CD4-positive, alpha-beta T cell treated with Interferon alpha-2 for 1 hour (primary cell): ENCODE data around the gene BATF.

Experiments used
- DNase-seq, 2 donors: peaks; one replicate each; pipeline ENCODE4 v3.0.0-alpha.2; 2020 to 2022

BATF gene

DNA sequence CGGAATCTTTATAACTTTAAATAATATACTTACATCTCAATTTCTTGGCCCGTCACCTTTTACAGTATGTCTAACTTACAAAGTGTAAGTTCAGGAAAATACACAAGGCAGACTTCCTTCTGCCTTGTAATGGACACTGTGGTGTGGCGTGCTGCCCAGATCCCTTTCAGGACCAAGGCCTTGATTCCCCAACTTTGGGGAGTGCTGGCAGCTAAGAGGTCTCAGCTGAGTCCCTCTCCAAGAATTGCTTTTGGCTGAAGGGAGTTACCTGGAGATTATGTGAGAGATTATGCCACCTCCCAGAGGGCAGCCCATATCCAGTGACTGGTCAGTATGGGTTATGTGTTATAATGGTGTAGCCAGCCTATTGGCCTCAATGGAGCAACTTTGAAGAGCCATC, 21.2 kb upstream of the BATF start:
- DNase-seq, result no peak

GRCh38 chr14:75504411-75504810, 17.9 kb upstream of the BATF start:
- DNase-seq, result no peak

DNA sequence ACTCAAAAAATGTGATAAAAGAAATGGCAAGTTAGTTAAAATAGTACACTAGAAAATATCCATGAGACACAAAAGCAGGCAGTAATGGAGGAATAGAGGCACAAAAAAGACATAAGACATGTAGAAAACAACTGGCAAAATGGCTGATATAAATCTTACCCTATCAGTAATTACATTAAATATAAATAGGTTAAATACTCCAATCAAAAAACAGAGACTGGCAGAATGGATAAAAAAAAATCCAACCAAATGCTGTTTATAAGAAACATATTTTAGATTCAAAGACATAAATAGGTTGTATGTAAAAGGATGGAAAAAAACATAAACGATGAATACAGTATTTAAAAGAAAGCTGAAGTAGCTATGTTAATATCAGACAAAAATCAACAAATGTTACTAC, 15.3 kb upstream of the BATF start:
- no peak for DNase-seq

DNA sequence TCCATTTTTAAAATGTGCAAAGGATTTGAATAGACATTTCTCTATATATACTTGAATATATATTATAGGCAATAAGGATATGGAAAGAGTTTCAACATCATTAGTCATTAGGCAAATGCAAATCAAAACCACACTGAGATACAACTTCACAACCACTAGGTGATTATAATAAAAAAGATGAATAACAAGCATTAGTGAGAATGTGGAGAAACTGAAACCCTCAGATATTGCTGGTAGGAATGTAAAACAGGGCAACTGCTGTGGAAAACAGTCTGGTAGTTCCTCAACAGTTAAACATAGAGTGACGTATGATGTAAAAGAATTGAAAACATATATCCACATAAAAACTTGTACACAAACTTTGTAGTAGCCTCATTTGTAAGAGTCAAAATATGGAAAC, 11.7 kb upstream of the BATF start:
- no peak for DNase-seq

- DNase-seq, result no peak
Measured at GRCh38 chr14:75511201-75511600, 11.1 kb upstream of the BATF start.

DNA sequence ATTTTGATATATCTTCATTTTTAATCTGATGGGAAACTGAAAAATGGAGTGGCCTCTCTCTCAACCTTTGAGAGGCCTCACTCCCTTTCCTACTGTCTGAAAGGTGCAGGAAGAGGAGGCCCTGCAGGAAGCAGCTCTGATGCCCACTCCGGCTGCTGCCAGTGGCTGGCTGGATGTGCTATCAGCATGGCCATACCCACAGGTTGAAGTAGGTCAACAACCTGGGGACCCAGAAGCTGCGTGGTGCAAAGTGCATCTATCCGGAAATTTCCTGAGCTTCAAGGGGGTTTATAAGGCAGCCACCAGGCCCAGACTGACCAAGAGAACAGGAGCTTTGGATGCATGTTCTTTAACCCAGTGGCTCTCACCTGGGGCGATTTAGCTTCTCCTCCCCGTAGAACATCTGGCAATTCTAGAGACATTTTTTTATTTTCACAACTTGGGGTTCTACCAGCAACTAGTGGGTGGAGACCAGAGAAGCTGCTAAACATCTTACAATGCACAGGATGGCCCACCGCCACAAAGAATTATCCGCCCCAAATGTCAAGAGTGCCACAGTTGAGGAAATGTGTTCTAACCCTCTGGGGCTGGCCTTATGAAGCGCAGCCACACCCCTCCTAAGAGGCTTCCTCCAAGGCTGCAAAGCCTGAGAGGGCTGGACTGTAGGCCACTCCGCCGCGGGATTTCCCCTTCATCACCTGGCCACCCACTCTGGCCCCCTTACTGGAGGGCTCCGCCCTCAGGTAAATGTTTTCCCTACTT, 8.2 kb upstream of the BATF start:
- peak; percentile 43 to 76 for DNase-seq

DNA sequence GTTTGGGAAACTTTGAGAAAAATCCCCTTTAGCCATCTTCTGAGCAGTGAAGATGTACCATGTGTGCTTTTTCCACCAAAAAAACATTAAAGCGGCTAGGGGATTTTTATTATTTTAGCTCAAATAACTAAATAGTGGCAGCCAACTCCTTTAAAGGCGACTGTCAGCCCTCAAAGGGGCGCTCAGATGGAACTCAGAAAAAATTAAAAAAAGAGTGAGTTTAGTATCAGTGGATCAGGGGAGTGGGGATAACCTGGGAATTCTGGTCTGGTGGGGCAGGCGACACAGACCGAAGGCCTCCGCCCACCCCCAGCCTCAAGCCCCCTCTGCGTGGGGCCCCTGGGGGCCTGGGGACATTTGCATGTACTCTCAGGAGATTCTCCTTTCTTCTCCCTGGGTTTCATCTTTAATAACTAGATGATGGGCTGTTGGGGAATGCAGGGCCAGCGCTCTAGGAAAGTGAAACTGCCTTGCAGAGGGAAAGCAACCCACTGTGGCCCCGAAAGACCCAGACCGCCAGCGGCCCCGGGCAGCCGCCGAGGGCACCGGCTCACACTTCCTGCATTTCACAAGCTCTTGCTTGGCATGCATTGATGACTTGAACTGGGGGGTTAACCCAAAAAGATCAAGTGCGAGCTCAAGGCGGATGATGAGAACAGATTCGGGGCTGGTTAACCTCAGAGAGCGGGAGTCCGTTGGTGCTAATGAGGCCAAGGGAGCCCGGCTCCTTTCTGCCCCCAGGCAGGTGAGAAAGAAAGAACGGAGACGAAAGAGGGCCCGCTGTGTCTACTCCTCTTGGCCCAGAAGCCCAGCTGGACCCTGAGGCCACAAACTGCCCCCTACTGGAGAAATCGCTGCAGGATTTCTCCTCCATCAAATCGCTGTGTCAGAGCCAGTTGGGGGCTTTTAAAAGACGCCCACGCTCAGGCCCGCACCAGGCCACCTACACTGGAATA, 7.3 kb upstream of the BATF start:
- peak; percentile 61 to 79 for DNase-seq

DNA sequence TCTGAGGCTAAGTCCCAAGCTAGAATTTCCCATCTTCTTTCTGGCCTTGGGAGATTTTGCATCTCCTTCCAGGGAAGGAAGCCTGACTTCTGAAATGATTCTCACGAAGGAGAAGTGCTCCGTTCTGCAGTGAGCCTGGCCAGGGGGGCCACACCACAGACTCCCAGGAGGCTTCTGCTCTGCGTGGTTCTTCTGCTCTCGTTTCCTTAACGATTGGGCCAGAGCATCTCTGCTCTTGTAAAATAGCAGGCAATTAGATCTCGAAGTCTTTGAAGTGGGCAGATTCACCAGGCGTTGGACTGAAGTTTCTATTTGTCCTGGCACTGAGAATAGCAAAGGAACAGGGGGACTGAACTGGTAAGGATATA, 6.7 kb upstream of the BATF start:
- DNase-seq, result peak; percentile 23 to 51

- peak; percentile 49 to 69 for DNase-seq
Measured at GRCh38 chr14:75518625-75519024, 3.6 kb upstream of the BATF start.

DNA sequence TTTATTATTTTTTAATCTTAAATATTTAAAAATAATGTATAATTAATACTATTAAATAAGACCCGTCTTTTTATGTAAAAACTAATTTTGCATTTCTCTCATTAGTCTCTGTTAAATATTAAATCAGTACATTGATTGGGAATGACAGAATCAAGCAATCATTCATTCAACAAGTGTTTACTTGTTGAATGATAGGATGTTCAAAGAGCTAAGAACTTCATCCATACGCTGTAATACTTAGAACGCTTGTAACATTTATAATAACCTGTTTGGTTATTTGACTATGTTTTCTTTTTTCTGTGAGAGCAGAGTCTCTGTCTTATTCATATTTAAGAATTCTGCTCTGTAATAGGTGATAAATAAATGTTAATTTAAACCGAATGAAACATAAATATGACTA, 2.9 kb upstream of the BATF start:
- no peak for DNase-seq

DNA sequence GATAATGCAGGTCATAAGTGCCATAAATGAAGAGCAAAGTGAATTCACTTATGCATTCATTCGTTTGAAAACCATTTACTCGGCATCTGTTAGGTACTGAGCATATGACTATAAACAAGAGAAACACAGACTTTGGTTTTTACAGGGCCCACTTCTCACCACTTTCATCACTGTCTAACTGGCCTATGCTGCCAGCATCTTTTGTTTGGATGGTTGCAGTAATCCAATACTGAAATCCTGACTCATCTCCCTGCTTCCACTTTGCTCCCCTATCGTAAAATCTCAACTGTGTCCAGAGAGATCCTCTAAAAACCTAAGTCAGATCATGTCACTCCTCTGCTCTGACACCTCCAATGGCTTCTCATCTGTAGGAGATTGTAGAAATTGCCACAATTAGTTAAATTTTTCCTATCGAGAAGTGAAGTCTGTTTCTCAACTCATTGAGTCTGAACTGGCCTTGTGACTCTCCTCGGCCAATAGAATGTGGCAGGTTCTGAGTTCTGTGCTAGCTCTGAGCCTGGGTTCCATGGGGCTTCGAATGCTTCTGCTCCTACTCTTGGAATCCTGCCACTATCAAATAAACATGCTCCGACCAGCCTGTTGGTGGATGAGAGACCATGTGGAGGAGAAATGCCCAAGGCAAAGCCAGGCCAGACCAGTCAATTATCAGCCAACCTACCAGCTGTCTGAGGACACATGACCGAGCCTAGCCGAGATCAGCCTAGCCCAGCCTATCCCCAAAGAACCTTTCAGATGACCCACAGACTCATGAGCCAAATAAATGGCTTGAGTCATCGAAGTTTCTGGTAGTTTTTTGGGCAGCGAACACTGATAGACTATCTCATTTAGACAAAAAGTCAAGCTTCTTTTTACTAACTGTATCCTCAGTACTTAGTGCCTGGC, 2.2 kb upstream of the BATF start:
- DNase-seq, result no peak

DNA sequence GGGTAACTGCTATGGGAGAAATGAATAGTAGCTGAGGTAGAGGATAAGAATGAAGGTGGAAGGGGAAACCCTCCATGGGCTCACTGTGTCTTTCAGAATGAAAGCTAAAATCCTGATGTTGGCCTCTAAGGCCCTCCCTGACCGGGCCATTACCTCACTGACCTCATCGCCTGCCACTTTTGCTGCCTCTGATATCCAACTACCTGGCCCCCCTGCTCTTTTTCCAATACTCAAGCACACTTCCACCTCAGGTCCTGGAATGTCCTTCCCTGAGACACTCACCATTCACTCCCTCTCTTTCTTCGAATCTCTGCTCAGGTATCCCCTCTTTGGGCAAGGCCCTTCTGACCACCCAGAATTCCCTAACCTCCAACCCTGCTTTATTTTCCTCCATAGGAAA, 1.4 kb upstream of the BATF start:
- DNase-seq, result no peak

DNA sequence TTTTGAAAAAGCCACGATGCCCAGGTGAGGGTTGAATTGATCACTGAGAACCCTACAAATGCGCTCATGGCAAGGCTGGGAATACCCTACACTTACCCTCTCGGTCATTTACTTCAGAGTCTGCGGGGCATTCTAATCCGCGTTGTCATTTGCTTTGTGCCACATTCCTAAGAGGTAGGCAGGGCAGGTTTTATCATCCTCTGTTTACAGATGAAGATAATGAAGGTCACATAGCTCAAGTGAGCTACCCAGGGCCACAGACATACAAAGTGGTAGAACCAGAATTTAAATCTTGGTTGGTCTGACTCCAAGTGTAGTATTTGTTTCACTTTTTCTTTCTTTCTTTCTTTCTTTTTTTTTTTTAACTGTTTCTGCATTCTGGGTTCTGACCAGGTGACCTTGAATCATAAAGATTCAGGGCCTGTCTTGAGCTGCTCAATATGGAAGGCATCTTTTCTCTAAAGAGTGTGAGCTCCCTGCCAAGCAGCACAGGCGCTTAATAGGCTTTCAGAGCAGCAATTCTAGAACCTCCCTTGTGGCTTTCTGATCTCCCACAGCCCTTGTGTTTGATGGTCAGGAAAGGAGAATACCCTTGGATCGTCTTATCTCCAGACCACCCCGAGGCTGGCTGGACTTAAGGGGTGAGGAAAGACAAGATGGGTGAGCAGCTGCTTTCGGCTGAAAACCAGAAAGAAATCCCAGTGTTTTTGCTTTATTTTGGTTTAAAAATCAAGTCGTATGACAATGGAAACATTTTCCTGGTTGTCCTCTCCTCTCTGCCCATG, 662 bp upstream of the BATF start:
- DNase-seq, result peak in 1 of 2 donors; percentile 42

- DNase-seq, result no peak
Measured at GRCh38 chr14:75522983-75523318, 682 bp downstream of the BATF start.

- DNase-seq, result peak; percentile 52 to 62
Measured at GRCh38 chr14:75523771-75524171, 1.5 kb downstream of the BATF start.

DNA sequence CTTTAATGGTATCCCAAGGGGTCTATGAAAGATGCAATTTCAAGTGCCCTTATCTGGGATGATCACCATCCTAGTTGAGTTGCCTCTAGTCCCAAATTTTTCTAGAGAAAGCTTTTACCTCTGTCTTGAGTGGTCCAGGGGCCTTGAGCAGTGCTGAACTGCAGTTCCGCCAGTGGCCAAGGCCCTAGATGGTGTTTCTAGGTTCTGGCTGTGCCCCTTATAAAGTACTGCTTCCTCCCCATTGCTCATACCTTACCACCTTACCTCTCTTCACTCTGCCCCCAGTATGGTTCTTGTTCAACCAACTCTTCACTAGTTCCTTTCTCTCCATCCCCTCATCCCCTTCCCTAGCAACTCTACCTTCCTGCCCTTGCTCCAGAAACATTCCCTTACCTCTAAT, 3.7 kb downstream of the BATF start:
- no peak for DNase-seq

DNA sequence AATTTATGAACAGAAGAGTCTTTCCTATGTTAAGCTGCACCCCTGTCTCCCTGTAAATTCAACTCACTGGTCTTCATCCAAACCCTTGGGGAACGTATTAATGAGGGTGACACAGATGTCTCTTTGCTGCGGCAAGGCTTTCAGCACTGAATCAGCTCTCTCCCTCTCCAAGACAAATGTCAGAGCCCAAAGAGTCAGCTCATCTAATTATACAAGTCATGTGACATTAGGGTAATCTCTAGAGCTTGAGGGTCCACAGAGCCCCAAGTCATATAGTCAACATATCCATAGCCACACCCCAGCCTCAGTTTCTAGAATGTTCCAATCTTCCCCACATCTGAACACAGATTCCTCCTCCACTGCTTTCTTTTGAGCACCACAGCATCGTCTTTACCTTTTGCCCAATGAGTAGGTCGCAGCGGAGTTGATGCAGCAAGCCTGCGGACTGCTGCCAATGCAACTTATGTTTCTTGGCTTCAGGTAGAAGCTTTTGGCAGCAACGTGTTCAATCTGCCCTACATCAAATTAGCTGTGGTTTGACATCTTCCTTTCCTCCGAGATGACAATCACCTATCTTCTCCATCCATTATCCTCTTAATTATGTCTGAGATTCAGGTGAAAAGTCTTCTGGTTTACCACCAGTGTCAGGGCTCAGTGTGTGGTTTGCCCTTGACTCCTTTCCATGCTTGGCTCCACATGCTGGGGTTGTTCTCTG, 5.3 kb downstream of the BATF start:
- DNase-seq, result peak in 1 of 2 donors; percentile 27

DNA sequence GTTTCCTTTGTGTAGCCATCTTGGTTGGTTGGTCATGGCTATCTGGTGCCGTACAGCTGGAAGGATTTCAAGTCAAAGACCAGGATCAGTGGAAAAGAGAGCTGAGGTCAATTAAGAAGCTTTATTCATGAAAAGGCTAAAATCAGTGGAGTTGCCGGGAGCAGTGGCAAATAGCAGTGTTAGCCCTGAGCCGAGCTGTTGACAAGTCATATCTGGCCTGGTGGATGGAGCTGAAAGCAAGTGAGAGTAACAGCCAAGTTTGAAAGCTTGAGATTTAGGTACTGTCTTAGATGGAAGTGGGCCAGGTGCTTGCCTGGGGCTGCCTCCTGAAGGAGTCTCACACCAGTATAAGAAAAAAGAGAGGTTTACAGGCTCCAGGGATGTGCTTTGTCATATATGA, 9.0 kb downstream of the BATF start:
- DNase-seq, result no peak

- no peak for DNase-seq
Measured at GRCh38 chr14:75531660-75532317, 9.5 kb downstream of the BATF start.

GRCh38 chr14:75533791-75534555, 11.7 kb downstream of the BATF start:
- no peak for DNase-seq
